ENCODE results near the gene IPO8.

GRCh38 chr12:30585877-30586276 lies 109.8 kb downstream of the IPO8 start:
- no peak for TF ChIP-seq CTCF (IDR thresholded peaks at IDR 0.05)
- no peak for TF ChIP-seq POLR2A (IDR thresholded peaks at IDR 0.05)

Measured in adrenal gland (tissue), 5 donors.